ENCODE data around the gene PAAF1.
A peak's percentile ranks its signal among the peaks of the same experiment; 100 is the strongest.
"Not testable (repeated sequence)": the region's sequence is repeated elsewhere in the genome, so short reads cannot be mapped to it uniquely, and the experiment has no call there.

Gene PAAF1, protein sequence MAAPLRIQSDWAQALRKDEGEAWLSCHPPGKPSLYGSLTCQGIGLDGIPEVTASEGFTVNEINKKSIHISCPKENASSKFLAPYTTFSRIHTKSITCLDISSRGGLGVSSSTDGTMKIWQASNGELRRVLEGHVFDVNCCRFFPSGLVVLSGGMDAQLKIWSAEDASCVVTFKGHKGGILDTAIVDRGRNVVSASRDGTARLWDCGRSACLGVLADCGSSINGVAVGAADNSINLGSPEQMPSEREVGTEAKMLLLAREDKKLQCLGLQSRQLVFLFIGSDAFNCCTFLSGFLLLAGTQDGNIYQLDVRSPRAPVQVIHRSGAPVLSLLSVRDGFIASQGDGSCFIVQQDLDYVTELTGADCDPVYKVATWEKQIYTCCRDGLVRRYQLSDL

DNA sequence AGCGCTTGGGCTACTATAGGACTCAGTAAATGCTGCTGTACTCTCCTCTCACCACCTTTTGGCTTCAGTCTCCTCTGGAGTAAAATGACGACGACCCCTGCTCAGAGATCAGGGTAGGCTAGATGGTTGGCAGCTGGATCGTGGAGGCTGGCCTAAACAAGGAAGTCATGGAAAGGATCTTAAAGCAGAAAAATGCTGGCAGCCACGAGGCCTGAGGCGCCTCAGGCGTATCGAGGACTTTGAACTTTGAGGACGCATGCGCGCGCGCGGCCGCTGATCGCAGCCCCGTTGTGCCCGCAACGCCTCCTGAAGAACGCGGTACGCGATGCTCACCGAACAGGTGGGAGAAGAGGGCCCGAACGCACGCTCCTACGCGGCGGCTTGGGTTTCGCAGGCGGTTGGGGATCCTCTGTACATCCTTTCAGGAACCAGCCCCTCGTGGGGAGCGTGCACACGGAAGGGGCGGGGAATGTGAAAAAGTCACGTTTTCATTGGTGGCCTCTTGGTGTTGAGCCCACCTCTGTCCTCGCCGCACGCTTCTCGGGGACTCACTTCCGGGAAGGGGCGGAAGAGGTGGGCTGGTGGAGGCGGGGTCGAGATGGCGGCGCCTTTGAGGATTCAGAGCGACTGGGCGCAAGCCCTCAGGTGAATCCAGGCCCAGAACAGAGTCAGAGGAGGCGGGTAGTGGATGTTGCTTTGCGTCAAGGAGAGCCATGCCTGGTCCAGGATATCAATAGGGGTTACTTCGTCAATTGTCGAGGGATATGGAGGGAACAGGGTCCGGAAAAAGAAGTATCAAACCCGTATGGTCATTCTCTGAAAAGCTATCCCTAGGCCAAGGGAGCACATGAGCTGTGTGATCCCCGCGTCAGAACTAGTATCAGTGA is at the start of gene PAAF1, which contains the start of gene COA4:
Gene PAAF1, plus strand, starts transcription at position 576 of the 887 bp plus-strand sequence. Its CDS starts 23 bp downstream, at position 599.
Gene COA4, minus strand, starts transcription at position 423 of the 887 bp plus-strand sequence. CDS start 3,468 bp downstream, outside the sequence.
- DNase-seq: peak; percentile 99

- no peak for DNase-seq
Measured at GRCh38 chr11:73830261-73830660, 46.5 kb upstream of the PAAF1 start.

- no peak for DNase-seq
Measured at GRCh38 chr11:73833067-73833466, 43.7 kb upstream of the PAAF1 start.

DNA sequence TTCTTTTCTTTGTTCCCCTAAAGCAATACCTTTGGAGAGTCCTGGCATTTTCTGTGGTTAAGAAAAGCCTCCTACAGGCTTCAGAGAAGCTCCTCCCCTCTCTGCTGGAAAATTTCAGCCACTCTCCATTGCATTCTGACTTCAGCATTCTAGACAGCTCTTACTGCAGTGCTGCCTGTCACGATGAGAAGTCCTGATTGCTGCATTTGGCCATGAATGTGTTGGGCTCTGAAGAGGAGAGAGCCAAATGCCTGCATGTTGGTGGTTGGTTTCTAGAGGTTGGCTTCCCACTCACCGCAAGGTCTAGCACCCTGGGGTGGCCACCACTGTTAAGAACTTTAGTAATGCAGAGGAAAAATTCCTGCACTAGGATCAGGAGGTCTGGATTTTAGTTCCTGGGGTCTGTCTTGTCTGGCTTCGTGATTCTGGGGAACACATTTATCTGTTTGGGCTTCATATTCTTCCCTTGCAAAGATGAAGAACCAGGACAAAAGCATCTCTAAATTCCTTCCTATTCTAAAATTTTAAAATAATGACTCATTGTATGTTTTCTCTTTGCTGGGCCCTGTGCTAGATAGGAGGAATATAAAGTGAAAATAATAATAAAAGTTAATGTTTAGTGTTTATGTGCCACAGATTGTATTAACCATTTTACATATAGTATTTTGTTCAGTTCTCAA is 38.2 kb upstream of the PAAF1 start:
- DNase-seq: no peak

- DNase-seq: no peak
Measured at GRCh38 chr11:73839123-73839457, 37.7 kb upstream of the PAAF1 start.

DNA sequence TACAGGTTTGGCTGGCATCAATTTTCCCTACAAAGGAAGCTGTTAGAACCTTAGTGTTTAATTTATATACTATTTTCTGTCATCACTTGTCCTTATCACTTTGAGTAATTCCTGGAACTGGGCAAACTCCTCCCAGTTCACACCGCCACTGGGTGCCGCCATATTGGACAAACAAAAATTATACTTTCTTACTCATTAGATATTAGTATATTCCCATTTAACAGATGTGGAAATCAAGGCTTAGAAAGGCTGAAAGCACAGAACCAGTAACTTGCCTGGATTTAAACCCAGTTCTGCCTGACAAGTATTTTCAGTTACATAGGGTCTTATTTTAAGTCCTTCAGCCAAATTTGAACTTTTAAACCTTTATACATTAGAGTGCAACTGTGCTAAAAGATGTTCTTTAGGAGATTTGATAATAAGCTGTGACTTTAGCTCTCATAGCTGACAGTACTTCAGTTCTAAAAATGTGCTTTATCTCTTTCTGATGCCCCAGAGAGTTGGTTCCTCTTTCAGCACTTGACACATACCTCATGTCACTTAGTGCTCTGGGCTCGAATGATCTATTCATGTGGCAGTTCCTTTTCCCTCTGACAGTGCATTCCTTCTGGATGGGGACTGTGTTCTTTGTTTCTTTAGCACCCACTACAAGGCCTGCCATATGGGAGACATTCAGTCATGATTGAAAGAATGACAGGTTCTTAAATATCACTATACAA is 25.6 kb upstream of the PAAF1 start:
- DNase-seq: no peak

DNA sequence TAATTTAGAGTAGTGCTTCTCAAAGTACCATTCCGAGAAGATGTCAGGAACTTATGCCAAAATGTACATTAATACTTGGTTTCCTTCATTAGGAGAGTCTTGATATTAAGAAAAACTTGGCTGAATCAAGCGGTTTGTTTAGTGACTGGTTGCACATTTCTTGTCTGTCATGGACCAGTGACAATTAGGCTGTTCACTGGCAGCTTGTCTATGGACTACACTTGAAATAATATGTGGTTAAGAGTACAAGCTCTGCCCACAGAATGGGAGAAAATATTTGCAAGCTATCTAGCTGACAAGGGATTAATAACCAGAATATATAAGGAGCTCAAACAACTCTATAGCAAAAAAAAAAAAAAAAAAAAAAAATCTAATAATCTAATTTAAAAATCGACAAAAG is 24.8 kb upstream of the PAAF1 start:
- no peak for DNase-seq

GRCh38 chr11:73854680-73855079 is 22.1 kb upstream of the PAAF1 start:
- DNase-seq: no peak

DNA sequence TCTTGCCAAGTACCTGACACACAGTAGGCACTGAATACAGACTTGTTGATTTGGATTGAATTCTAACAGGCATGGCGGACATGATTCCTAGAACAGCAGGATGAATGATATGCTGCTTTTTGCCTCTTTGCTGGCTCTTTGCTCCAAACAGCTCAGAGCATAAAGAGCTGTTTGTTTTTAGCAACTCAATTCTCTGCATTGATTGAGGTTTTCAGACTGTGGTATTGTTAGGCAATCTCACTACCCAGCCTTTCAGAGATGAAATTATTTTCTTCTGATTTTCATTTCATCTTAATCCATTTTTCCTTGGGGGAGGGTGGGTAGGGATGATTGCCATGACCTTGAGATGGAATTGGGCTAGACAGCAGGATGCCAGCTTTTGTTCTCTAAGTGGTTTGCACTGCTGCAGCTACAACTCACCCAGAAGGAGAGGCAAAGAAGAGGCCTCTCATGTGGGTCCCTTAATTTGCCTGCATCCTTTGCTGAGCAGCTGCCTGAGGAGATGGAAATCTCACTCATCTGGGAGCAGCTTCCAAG is 20.7 kb upstream of the PAAF1 start:
- peak; percentile 49 for DNase-seq

GRCh38 chr11:73859671-73860070 is 17.1 kb upstream of the PAAF1 start:
- DNase-seq: no peak

DNA sequence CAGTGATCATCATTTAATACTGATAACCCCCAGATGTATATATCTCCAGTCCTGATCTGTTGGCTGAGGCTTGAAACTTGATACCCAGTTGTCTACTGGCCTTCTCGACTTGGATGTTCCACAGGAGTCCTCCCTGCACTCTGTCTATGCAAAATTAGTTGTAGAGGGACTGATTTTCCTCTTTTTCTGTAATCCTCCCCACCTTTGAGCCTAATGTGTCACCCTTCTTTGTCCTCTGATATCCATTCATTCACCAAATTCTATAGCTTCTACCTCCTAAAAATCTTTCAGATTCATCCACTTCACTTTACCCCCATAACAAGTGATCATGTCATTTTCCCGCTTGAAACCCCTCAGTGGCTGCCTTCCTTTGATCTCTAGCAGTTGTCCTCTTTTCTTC is 16.6 kb upstream of the PAAF1 start:
- no peak for DNase-seq

DNA sequence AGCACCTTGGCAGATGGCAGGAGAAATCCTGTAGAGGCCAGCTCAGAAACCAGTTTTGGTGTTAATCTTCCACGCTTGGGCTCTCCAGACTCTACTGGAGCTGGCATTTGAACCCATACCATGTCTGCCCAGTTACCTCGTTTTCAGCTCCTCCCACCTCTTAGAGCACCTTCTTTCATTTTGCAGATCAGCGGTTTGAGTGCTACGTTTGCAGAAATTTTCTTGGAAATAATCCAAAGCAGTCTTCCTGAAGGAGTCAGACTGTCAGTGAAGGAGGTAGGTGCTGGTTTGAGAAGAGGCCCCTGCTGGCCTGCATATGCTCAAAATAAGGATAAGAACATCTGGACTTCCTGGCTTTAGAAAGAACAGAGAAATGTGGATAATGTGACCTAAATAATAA is 13.8 kb upstream of the PAAF1 start:
- DNase-seq: no peak

DNA sequence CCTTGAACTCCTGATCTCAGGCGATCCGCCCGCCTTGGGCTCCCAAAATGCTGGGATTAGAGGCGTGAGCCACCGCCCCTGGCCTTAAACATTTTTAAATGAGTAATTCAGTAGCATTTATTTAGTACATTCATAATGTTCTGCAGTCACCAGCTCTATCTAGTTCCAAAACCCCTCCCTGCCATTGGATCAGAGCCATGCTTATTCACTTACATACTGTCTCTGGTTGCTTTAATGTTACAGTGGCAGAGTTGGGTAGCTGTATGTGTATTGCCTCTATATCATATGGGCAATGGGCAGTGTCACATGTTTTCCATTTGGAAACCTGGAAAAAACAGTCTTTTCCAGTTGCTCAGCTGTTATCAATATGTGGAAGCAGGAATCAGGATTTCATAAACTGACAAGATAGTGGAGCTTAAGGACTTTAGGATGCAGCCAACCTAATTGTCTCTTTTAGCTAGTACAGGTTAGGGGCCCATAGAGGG is 10.7 kb upstream of the PAAF1 start:
- DNase-seq: no peak

DNA sequence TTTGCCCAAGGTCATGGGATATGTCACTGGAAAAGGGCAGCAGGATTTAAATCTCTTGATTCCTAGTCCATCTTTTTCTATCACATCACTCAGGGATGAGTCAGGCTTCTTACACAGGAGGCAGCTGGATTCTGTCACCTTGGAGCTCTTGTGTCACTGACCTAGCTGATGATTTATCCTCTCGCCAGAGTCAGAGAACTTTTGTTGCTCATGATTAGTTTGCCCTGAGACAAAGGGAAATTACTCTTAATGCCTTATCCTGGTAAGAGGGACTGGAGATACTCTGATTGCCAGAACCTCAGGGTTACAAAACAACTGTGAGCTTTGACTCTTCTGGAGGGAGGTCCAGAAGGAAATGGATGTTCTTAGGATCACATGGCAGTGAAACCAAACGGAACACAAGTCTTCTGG is 10.2 kb upstream of the PAAF1 start:
- DNase-seq: no peak

DNA sequence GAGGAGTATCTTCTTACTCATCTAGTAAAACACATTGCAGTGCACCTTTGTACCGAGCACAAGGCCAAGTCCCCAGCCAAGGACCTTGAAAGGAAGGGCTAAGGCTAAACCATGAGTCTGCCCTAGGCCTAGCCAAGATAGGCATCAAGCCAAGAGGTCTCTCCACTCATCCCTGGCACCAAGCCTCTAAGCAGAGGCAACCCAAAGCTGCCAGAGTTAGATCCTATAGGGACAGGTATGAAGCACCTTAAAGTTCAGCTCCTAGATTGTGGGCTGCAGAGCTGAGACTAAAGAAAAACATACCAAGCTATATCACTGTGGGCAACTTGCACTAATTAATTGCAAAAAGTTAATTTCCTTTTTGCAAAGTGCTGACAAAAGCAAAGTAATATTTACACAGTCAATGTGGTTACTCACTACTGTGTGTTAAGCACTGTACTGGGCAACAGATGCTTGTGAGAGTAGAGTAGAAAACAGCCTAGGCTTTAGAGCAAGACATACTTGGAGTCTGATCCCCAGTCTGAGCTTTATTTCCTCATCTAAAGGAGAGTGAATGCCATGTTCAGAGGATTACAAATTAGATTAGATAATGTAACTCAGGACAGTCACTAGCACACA is 7.4 kb upstream of the PAAF1 start:
- DNase-seq: no peak

DNA sequence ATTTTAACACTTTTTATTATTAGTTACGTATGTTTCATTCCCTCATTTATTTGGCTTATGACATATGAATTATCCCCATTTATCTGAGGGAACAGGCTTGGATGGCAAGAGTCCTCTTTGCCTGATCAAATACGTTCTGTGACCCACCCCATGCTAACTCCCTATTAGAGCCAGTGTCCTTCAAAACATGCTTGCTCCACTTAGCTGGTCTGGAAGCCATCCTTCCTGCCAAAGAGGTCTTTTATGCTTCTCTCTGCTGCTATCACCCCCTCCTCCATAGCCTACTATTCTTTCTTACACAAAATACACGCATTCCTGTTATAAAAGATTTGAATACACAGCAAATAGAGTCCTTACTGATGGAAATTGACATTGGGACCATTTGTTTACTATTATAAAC is 6.5 kb upstream of the PAAF1 start:
- no peak for DNase-seq

GRCh38 chr11:73872749-73873357 is 3.9 kb upstream of the PAAF1 start:
- DNase-seq: no peak

GRCh38 chr11:73875380-73875779 is 1.4 kb upstream of the PAAF1 start:
- no peak for DNase-seq

DNA sequence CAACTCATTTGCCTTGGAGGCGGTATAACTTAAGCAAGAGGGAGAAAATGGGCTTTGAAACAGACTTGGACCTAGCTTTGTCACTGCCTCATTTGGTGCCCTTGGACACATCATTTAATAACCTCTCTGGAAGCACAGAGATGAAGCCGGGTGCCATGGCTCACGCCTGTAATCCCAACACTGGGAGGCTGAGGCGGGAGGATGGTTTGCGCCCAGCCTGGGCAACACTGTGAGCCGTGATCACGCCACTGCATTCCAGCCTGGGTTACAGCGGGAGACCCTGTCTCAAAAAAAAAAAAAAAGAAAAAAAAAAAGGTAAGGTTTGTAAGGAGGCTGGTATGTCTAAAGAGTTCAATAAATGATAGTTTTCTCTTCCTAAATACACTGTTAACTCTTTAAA is 959 bp upstream of the PAAF1 start:
- DNase-seq: no peak

DNA sequence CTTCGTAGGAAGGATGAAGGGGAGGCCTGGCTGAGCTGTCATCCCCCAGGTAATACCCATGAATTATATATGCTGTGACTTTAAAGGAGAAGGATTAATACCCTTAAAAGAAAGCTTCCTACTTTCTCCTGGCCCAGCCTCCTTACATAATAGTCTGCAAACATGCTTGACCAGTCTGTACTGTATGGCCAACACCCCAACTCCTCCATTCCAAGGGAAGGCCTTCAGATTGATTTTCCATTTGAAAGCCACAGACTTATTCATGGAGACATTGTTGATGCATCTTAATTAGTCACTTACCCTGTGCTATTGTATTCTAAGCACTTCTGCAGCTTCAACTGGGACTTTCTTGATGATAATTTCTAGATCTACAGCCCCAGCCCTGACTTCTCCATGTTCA is 2.0 kb downstream of the PAAF1 start:
- DNase-seq: no peak

DNA sequence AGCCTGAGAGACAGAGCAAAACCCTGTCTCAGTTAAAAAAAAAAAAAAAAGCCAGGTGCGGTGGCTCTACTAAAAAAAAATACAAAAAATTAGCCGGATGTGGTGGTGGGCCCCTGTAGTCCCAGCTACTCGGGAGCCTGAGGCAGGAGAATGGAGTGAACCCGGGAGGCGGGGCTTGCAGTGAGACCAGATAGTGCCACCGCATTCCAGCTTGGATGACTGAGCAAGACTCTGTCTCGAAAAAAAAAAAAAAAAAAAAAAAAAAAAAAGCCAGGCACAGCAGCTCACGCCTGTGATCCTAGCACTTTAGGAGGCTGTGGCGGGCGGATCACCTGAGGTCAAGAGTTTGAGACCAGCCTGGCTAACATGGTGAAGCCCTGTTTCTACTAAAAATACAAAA is 3.6 kb downstream of the PAAF1 start:
- not testable (repeated sequence) for DNase-seq
